Measurements from ENCODE around the gene SLCO2A1.

The SLCO2A1 gene

GRCh38 chr3:133938770-133939462 is 90.8 kb downstream of the SLCO2A1 start:
- Histone ChIP-seq H3K9me3 (ENCODE audit: control extremely low read depth in 1 of 5, control insufficient read depth in 4 of 5, insufficient read depth in 2 of 5, low read depth in 1 of 5, low read length in 4 of 5) (no peaks in the 10 kb centered on the region), H3K27ac (ENCODE audit: insufficient read depth in 1 of 2, low read depth in 1 of 2, low read length in 2 of 2, poor library complexity in 1 of 2, severe bottlenecking in 2 of 2) (no peak overlapping the region), H3K4me1 (ENCODE audit: control extremely low read depth in 1 of 4, control insufficient read depth in 4 of 4, insufficient read depth in 4 of 4, low read length in 3 of 4) (peaks cover 4 to 36% (median 31%) of the 10 kb centered on the region in 4 experiments), H3K4me3 (ENCODE audit: control insufficient read depth in 1 of 7, extremely low read depth in 1 of 7, insufficient read depth in 4 of 7, low read depth in 2 of 7, low read length in 6 of 7) (no peak overlapping the region), H3K36me3 (ENCODE audit: control insufficient read depth in 4 of 4, insufficient read depth in 4 of 4, low read length in 3 of 4) (no peaks in the 10 kb centered on the region), H3K27me3 (replicated peaks in 2 of 5; ENCODE audit: control insufficient read depth in 4 of 5, insufficient read depth in 5 of 5, low read length in 4 of 5) (no peaks in the 10 kb centered on the region)
- peak in 1 of 3 donors; percentile 15 for DNase-seq
- WGBS (ENCODE audit: insufficient coverage): 83% methylated on average over 1 of the region's 2 CpGs
- CTCF ChIA-PET: interaction anchor here (14.0 kb wide), 1 partner anchor 274 kb away, joined by 140 read pairs; no protein-coding TSS in a partner anchor
- POLR2A ChIA-PET: interaction anchor here (0.6 kb wide), 1 partner anchor 711 kb away, joined by 4 read pairs; no protein-coding TSS in a partner anchor

- Histone ChIP-seq H3K36me3 (ENCODE audit: control insufficient read depth in 4 of 4, insufficient read depth in 4 of 4, low read length in 3 of 4) (no peaks in the 10 kb centered on the region), H3K27ac (ENCODE audit: insufficient read depth in 1 of 2, low read depth in 1 of 2, low read length in 2 of 2, poor library complexity in 1 of 2, severe bottlenecking in 2 of 2) (no peak overlapping the region), H3K4me1 (ENCODE audit: control extremely low read depth in 1 of 4, control insufficient read depth in 4 of 4, insufficient read depth in 4 of 4, low read length in 3 of 4) (peaks cover 0 to 32% (median 26%) of the 10 kb centered on the region in 4 experiments), H3K4me3 (ENCODE audit: control insufficient read depth in 1 of 7, extremely low read depth in 1 of 7, insufficient read depth in 4 of 7, low read depth in 2 of 7, low read length in 6 of 7) (no peak overlapping the region), H3K9me3 (ENCODE audit: control extremely low read depth in 1 of 5, control insufficient read depth in 4 of 5, insufficient read depth in 2 of 5, low read depth in 1 of 5, low read length in 4 of 5) (no peaks in the 10 kb centered on the region), H3K27me3 (replicated peaks in 2 of 5; ENCODE audit: control insufficient read depth in 4 of 5, insufficient read depth in 5 of 5, low read length in 4 of 5) (no peaks in the 10 kb centered on the region)
- ChIA-PET POLR2A (no interaction called here), CTCF (interaction anchor here (0.9 to 14.0 kb wide), 2 partner anchors 13 to 275 kb away, joined by 5 to 140 read pairs; no protein-coding TSS in a partner anchor)
- 97% methylated on average over 8 of the region's 10 CpGs for WGBS (ENCODE audit: insufficient coverage)
- DNase-seq: no peak
Measured at GRCh38 chr3:133937756-133938601, 91.7 kb downstream of the SLCO2A1 start.

DNA sequence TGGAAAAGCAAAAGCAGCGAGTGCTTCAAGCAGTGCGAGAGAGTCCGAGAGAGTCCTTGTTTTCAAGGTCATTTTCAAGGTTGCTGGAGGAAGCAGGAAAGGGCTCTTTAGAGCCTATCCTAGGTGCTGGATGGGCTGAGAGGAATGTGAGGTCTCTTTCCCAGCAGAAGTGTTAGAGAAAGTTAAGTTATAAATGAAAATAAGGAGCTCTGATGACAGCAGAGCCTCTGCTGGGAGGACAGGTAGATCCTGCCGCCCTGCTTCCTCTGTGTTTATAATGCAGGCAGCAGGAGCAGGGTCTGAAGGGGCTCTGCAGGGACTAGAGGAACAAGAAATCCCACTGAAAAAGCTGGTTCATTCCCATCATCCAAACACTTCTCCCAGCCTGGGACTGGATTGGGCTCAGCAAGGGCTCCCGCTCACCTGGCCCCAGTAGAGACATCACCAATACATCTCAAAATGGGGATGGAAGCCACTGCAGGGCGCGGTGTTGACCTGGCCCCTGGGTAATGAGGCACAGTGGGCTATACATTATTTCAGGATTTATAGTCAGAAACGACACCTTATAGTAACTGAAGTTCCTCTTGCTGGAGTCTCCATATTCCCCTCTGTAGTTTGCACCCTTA is 92.6 kb downstream of the SLCO2A1 start:
- Histone ChIP-seq H3K27me3 (replicated peaks in 2 of 5; ENCODE audit: control insufficient read depth in 4 of 5, insufficient read depth in 5 of 5, low read length in 4 of 5) (no peaks in the 10 kb centered on the region), H3K9me3 (ENCODE audit: control extremely low read depth in 1 of 5, control insufficient read depth in 4 of 5, insufficient read depth in 2 of 5, low read depth in 1 of 5, low read length in 4 of 5) (no peaks in the 10 kb centered on the region), H3K36me3 (ENCODE audit: control insufficient read depth in 4 of 4, insufficient read depth in 4 of 4, low read length in 3 of 4) (no peaks in the 10 kb centered on the region), H3K27ac (ENCODE audit: insufficient read depth in 1 of 2, low read depth in 1 of 2, low read length in 2 of 2, poor library complexity in 1 of 2, severe bottlenecking in 2 of 2) (no peak overlapping the region), H3K4me3 (ENCODE audit: control insufficient read depth in 1 of 7, extremely low read depth in 1 of 7, insufficient read depth in 4 of 7, low read depth in 2 of 7, low read length in 6 of 7) (no peak overlapping the region), H3K4me1 (ENCODE audit: control extremely low read depth in 1 of 4, control insufficient read depth in 4 of 4, insufficient read depth in 4 of 4, low read length in 3 of 4) (peaks cover 0 to 24% (median 18%) of the 10 kb centered on the region in 4 experiments)
- DNase-seq: no peak
- ChIA-PET CTCF (interaction anchor here (0.9 to 14.0 kb wide), 3 partner anchors 14 to 366 kb away, joined by 3 to 140 read pairs (median 5); no protein-coding TSS in a partner anchor), POLR2A (no interaction called here)
- WGBS (ENCODE audit: insufficient coverage): 78% methylated on average over 6 of the region's 8 CpGs

DNA sequence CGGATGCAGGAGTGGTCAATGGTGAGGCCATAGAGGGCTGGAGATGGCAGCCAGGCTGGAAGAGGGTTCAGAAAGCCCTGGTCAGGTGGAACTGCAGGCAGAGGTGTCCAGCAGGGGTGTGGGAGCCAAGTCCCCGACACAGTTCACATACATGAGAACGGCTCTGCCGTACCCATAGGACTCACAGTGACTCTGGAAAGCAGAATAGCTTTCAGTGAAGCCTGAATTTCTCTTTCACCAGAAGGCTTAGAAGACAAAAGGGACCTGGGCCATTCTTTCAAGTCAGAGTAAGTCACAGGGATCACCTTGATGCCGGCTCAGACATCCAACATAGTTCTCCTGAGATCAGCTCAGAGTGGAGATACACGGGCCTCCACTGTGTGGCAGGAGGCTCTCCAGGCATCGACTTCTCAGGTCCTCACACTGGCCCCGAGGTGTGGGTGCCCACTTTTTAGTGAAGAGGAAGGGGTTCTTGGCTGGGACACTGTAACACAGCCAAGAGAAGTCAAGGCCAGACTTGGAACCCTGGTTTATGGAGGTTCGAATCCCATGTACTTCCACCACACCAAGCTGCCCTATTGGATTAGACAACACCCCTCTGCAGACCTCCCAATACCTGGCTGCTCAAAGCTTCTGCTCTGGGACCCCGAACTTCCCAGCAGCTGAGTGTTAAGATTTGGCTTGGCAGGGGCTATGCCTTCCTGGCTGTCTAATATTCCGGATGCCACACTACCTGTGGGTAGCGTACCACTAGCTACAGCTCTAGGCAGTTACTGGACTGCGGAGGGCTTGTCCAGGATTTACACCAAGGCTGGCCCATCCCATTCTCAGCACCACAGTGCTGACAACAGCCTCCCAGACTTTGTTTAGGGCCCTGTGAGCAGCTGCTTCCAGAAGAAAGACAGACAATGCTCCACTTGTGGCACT is 93.6 kb downstream of the SLCO2A1 start:
- no peak overlapping the region for H3K4me3 ChIP-seq (ENCODE audit: control insufficient read depth in 1 of 7, extremely low read depth in 1 of 7, insufficient read depth in 4 of 7, low read depth in 2 of 7, low read length in 6 of 7)
- WGBS (ENCODE audit: insufficient coverage): 93% methylated on average over 12 of the region's 13 CpGs
- peaks cover 0 to 22% (median 16%) of the 10 kb centered on the region in 4 experiments for H3K4me1 ChIP-seq (ENCODE audit: control extremely low read depth in 1 of 4, control insufficient read depth in 4 of 4, insufficient read depth in 4 of 4, low read length in 3 of 4)
- H3K9me3 ChIP-seq (ENCODE audit: control extremely low read depth in 1 of 5, control insufficient read depth in 4 of 5, insufficient read depth in 2 of 5, low read depth in 1 of 5, low read length in 4 of 5): no peaks in the 10 kb centered on the region
- no peaks in the 10 kb centered on the region for H3K27me3 ChIP-seq (replicated peaks in 2 of 5; ENCODE audit: control insufficient read depth in 4 of 5, insufficient read depth in 5 of 5, low read length in 4 of 5)
- CTCF ChIA-PET: interaction anchor here (0.9 to 14.0 kb wide), 3 partner anchors 116 to 367 kb away, joined by 3 to 140 read pairs (median 4); no protein-coding TSS in a partner anchor
- no peak overlapping the region for H3K27ac ChIP-seq (ENCODE audit: insufficient read depth in 1 of 2, low read depth in 1 of 2, low read length in 2 of 2, poor library complexity in 1 of 2, severe bottlenecking in 2 of 2)
- POLR2A ChIA-PET: no interaction called here
- H3K36me3 ChIP-seq (ENCODE audit: control insufficient read depth in 4 of 4, insufficient read depth in 4 of 4, low read length in 3 of 4): no peaks in the 10 kb centered on the region
- no peak for DNase-seq

- 90% methylated on average over 7 of the region's 11 CpGs for WGBS (ENCODE audit: insufficient coverage)
Measured at GRCh38 chr3:133934996-133935842, 94.5 kb downstream of the SLCO2A1 start.

More at GRCh38 chr3:133934996-133935842, 94.5 kb downstream of the SLCO2A1 start:
- Histone ChIP-seq H3K27me3 (replicated peaks in 2 of 5; ENCODE audit: control insufficient read depth in 4 of 5, insufficient read depth in 5 of 5, low read length in 4 of 5) (no peaks in the 10 kb centered on the region), H3K4me3 (ENCODE audit: control insufficient read depth in 1 of 7, extremely low read depth in 1 of 7, insufficient read depth in 4 of 7, low read depth in 2 of 7, low read length in 6 of 7) (no peak overlapping the region), H3K36me3 (ENCODE audit: control insufficient read depth in 4 of 4, insufficient read depth in 4 of 4, low read length in 3 of 4) (no peaks in the 10 kb centered on the region), H3K27ac (ENCODE audit: insufficient read depth in 1 of 2, low read depth in 1 of 2, low read length in 2 of 2, poor library complexity in 1 of 2, severe bottlenecking in 2 of 2) (no peak overlapping the region), H3K4me1 (ENCODE audit: control extremely low read depth in 1 of 4, control insufficient read depth in 4 of 4, insufficient read depth in 4 of 4, low read length in 3 of 4) (peaks cover 0 to 22% (median 16%) of the 10 kb centered on the region in 4 experiments), H3K9me3 (ENCODE audit: control extremely low read depth in 1 of 5, control insufficient read depth in 4 of 5, insufficient read depth in 2 of 5, low read depth in 1 of 5, low read length in 4 of 5) (no peaks in the 10 kb centered on the region)
- no peak for DNase-seq
- CTCF ChIA-PET: interaction anchor here (0.9 to 14.0 kb wide), 2 partner anchors 115 to 277 kb away, joined by 4 to 140 read pairs; no protein-coding TSS in a partner anchor
- POLR2A ChIA-PET: no interaction called here
